Measurements from ENCODE around the gene USP27X. TPM values are rescaled to one million over a fixed set of nuclear protein-coding genes. Genes with fewer than 3 reads are reported as not detected.
A peak's percentile ranks its signal among the peaks of the same experiment; 100 is the strongest.

Gene USP27X
- total RNA-seq, 6 experiments from 2014 or later, result 1.9 to 2.3 (median 2.0) TPM

DNA sequence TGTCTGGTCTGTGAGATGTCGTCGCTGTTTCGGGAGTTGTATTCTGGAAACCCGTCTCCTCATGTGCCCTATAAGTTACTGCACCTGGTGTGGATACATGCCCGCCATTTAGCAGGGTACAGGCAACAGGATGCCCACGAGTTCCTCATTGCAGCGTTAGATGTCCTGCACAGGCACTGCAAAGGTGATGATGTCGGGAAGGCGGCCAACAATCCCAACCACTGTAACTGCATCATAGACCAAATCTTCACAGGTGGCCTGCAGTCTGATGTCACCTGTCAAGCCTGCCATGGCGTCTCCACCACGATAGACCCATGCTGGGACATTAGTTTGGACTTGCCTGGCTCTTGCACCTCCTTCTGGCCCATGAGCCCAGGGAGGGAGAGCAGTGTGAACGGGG, 1.4 kb downstream of the USP27X start:
- TF ChIP-seq, protein P1, sequence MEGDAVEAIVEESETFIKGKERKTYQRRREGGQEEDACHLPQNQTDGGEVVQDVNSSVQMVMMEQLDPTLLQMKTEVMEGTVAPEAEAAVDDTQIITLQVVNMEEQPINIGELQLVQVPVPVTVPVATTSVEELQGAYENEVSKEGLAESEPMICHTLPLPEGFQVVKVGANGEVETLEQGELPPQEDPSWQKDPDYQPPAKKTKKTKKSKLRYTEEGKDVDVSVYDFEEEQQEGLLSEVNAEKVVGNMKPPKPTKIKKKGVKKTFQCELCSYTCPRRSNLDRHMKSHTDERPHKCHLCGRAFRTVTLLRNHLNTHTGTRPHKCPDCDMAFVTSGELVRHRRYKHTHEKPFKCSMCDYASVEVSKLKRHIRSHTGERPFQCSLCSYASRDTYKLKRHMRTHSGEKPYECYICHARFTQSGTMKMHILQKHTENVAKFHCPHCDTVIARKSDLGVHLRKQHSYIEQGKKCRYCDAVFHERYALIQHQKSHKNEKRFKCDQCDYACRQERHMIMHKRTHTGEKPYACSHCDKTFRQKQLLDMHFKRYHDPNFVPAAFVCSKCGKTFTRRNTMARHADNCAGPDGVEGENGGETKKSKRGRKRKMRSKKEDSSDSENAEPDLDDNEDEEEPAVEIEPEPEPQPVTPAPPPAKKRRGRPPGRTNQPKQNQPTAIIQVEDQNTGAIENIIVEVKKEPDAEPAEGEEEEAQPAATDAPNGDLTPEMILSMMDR (IDR thresholded peaks at IDR 0.05), result no peak
- Mint-ChIP-seq H3K9me3 (no peaks in the 10 kb centered on the region), H3K4me3 (no peak overlapping the region; the same call in 1 of the 2 replicates), H3K36me3 (ENCODE audit: low read depth) (no peaks in the 10 kb centered on the region), H3K4me1 (ENCODE audit: low read depth) (peaks cover 19% of the 10 kb centered on the region), H3K27ac (no peak overlapping the region), H3K27me3 (ENCODE audit: insufficient read depth) (no peaks in the 10 kb centered on the region)
- no peak for DNase-seq

DNA sequence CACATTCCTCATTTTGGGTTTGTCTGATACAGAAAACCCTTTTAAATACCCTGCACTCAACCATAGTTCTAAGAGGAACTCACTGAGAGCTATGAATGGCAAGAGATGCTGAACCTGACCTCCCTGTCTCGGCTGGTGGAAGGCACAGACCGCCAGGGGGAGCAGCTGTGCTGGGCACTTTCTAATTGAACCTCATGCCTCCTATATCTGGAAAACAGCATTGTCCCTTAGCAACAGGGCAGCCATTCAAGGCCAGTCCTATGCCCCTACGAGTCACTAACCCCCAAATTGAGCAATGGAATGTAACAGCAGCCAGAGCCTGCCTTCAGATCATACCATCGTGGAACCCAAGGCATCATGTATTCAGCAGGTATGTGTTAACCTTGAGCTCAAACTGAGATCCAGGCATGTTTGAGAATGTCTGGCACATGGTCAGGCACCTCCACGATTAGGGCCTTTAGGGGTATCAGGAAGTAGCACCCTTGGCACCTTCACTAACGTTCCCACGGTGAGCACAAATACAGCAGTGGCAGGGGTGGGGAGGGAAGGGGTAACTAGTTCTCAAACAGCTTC, 5.1 kb downstream of the USP27X start:
- Mint-ChIP-seq H3K4me3 (no peak overlapping the region), H3K36me3 (ENCODE audit: low read depth) (no peaks in the 10 kb centered on the region), H3K4me1 (ENCODE audit: low read depth) (peaks cover 5% of the 10 kb centered on the region), H3K9me3 (no peaks in the 10 kb centered on the region), H3K27me3 (ENCODE audit: insufficient read depth) (no peaks in the 10 kb centered on the region), H3K27ac (peak overlapping the region; percentile 70)
- peak; percentile 50 for DNase-seq
- TF ChIP-seq, protein P1 (IDR thresholded peaks at IDR 0.05), result peak; percentile 81

DNA sequence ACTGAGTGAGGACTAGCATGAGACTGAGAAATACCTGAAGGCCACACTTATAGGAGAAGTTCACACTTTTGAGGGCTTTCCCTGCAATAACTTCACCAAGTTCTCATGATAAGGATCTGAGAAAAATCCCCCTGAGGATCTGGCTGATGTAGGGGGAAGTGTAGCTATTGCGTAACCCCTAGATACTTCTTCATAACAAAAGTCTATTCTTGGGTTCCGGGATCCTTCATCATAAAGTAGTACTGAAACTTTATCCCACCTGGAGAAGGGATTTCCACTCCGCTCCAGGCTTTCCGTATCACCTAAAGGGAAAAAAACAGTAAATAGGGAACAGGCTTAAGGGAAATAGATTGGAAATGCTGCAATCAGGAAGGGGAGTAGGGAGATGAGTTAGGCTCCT, 13.3 kb downstream of the USP27X start:
- Mint-ChIP-seq H3K27me3 (ENCODE audit: insufficient read depth) (peaks cover 2% of the 10 kb centered on the region; the same call in 1 of the 2 replicates), H3K4me3 (no peak overlapping the region), H3K9me3 (peaks cover 7% of the 10 kb centered on the region; the same call in 1 of the 2 replicates), H3K27ac (no peak overlapping the region), H3K4me1 (ENCODE audit: low read depth) (no peaks in the 10 kb centered on the region), H3K36me3 (ENCODE audit: low read depth) (no peaks in the 10 kb centered on the region)
- no peak for DNase-seq
- TF ChIP-seq, protein P1 (IDR thresholded peaks at IDR 0.05), result no peak

DNA sequence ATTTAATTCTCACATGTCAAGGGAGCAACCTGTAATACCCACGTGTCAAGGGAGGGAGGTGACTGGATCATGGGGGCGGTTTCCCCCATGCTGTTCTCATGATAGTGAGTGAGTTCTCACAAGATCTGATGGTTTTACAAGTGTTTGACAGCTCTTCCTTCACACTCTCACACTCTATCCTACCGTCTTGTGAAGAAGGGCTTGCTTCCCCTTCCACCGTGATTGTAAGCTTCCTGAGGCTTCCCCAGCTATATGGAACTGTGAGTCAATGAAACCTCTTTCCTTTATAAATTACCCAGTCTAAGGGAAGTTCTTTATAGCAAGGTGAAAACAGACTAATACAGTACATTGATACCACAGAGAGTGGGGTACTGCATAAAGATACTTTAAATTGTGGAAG, 17.7 kb downstream of the USP27X start:
- Mint-ChIP-seq H3K4me3 (no peak overlapping the region), H3K9me3 (peaks cover 7% of the 10 kb centered on the region; the same call in 1 of the 2 replicates), H3K27me3 (ENCODE audit: insufficient read depth) (peaks cover 5% of the 10 kb centered on the region; the same call in 1 of the 2 replicates), H3K36me3 (ENCODE audit: low read depth) (no peaks in the 10 kb centered on the region), H3K27ac (no peak overlapping the region), H3K4me1 (ENCODE audit: low read depth) (no peaks in the 10 kb centered on the region)
- DNase-seq, result no peak
- TF ChIP-seq, protein P1 (IDR thresholded peaks at IDR 0.05), result no peak

DNA sequence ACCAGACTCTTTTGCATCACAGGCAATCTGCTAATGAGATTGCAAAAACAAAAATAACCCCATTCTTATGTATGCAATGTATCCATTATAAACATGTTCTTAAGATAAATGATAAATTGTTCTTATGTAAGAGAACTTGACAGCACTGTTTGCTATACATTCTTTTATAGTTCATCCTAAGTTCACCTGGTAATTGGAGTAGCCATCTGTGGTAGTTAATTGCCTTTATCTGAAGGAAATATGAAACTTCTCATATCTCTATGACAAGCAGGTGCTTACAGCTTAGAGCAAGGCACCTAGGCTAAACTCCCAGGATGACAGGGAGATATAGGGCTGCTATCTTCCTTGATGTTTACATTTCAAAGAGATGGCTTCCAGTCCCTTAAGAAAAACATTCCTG, 21.8 kb downstream of the USP27X start:
- Mint-ChIP-seq H3K36me3 (ENCODE audit: low read depth) (no peaks in the 10 kb centered on the region), H3K27ac (no peak overlapping the region), H3K27me3 (ENCODE audit: insufficient read depth) (peaks cover 5% of the 10 kb centered on the region; the same call in 1 of the 2 replicates), H3K9me3 (peaks cover 7% of the 10 kb centered on the region; the same call in 1 of the 2 replicates), H3K4me3 (no peak overlapping the region), H3K4me1 (ENCODE audit: low read depth) (no peaks in the 10 kb centered on the region)
- no peak for DNase-seq
- TF ChIP-seq, protein P1 (IDR thresholded peaks at IDR 0.05), result no peak

Measured in HFFc6 (cell line).